ENCODE results near the gene GDF10. TPM values are rescaled to one million over a fixed set of nuclear protein-coding genes. Genes with fewer than 3 reads are reported as not detected.

Gene GDF10
- total RNA-seq, 4 donors from 2014 or later: 5.8 to 29.7 (median 10.8) TPM

- TF ChIP-seq POLR2AphosphoS5 (IDR thresholded peaks at IDR 0.05) (no peak), EP300 (IDR thresholded peaks at IDR 0.05) (no peak), CTCF (IDR thresholded peaks at IDR 0.05) (no peak), POLR2A (IDR thresholded peaks at IDR 0.05) (no peak)
- no peaks in the 10 kb centered on the region for H3K36me3 ChIP-seq
- no peaks in the 10 kb centered on the region for H3K9me3 ChIP-seq
- peaks cover 0 to 7% (median 0%) of the 10 kb centered on the region in 3 donors for H3K4me1 ChIP-seq
- WGBS, 2 donors (ENCODE audit: low coverage in 1 of 2): 71 to 95% methylated on average over 1 to 2 of the region's 2 CpGs
- H3K4me3 ChIP-seq: no peak overlapping the region
- H3K27me3 ChIP-seq: no peaks in the 10 kb centered on the region
- no peak for ATAC-seq
- no peak overlapping the region for H3K27ac ChIP-seq
These were observed 45.4 kb upstream of the GDF10 start for GRCh38 chr10:47254611-47255010.

GRCh38 chr10:47255033-47255813 is 44.8 kb upstream of the GDF10 start:
- WGBS, 2 donors (ENCODE audit: low coverage in 1 of 2): 79 to 80% methylated on average over 3 to 6 of the region's 10 CpGs
- ATAC-seq: no peak
- H3K4me1 ChIP-seq: peaks cover 0 to 7% (median 0%) of the 10 kb centered on the region in 3 donors

GRCh38 chr10:47255866-47256265 is 44.1 kb upstream of the GDF10 start:
- Histone ChIP-seq H3K27me3 (no peaks in the 10 kb centered on the region), H3K9me3 (no peaks in the 10 kb centered on the region), H3K4me1 (peaks cover 0 to 7% (median 0%) of the 10 kb centered on the region in 3 donors), H3K36me3 (no peaks in the 10 kb centered on the region), H3K27ac (no peak overlapping the region), H3K4me3 (no peak overlapping the region)
- WGBS, 2 donors (ENCODE audit: low coverage in 1 of 2): no CpG with 5 or more reads among the region's 1 CpG
- TF ChIP-seq CTCF (IDR thresholded peaks at IDR 0.05): no peak
- no peak for TF ChIP-seq POLR2AphosphoS5 (IDR thresholded peaks at IDR 0.05)
- no peak for TF ChIP-seq POLR2A (IDR thresholded peaks at IDR 0.05)
- TF ChIP-seq EP300 (IDR thresholded peaks at IDR 0.05): no peak
- ATAC-seq: no peak

More at GRCh38 chr10:47255033-47255813, 44.8 kb upstream of the GDF10 start:
- Histone ChIP-seq H3K36me3 (no peaks in the 10 kb centered on the region), H3K4me3 (no peak overlapping the region), H3K27ac (no peak overlapping the region), H3K9me3 (no peaks in the 10 kb centered on the region), H3K27me3 (no peaks in the 10 kb centered on the region)
- TF ChIP-seq CTCF (IDR thresholded peaks at IDR 0.05) (no peak), EP300 (IDR thresholded peaks at IDR 0.05) (no peak), POLR2A (IDR thresholded peaks at IDR 0.05) (no peak), POLR2AphosphoS5 (IDR thresholded peaks at IDR 0.05) (no peak)

GRCh38 chr10:47256751-47257336 is 43.2 kb upstream of the GDF10 start:
- TF ChIP-seq EP300 (IDR thresholded peaks at IDR 0.05): no peak
- no peak for TF ChIP-seq POLR2AphosphoS5 (IDR thresholded peaks at IDR 0.05)
- TF ChIP-seq CTCF (IDR thresholded peaks at IDR 0.05): no peak
- TF ChIP-seq POLR2A (IDR thresholded peaks at IDR 0.05): no peak
- H3K27ac ChIP-seq: no peak overlapping the region
- no peaks in the 10 kb centered on the region for H3K9me3 ChIP-seq
- H3K36me3 ChIP-seq: no peaks in the 10 kb centered on the region
- no peak overlapping the region for H3K4me3 ChIP-seq
- ATAC-seq: no peak
- no peaks in the 10 kb centered on the region for H3K27me3 ChIP-seq
- 73 to 77% methylated on average over 2 of the region's 4 CpGs for WGBS, 2 donors (ENCODE audit: low coverage in 1 of 2)
- H3K4me1 ChIP-seq: peaks cover 0 to 7% (median 0%) of the 10 kb centered on the region in 3 donors
